Suprapubic skin (tissue), 4 donors: ENCODE results near the gene CRY2.

Experiments
- CTCF ChIP-seq, 2 donors: fragments of 200-600 bp in 1 of 2; fragments of 450-650 bp in 1 of 2; sonication (generic) in 1 of 2; IDR thresholded peaks; one replicate each; pipeline ENCODE4 v1.5.1; 2016 to 2019; ENCODE audit warnings: antibody characterized with exemption in 2 of 2, mild to moderate bottlenecking in 1 of 2, moderate library complexity in 1 of 2
- EP300 ChIP-seq: sonication (generic); formaldehyde crosslinking; IDR thresholded peaks from one replicate; pipeline ENCODE4 v1.6.1; 2017; ENCODE audit warnings: antibody characterized with exemption
- POLR2A ChIP-seq, 2 donors: fragments of 450-650 bp; IDR thresholded peaks; one replicate each; pipeline ENCODE4 v1.6.1; 2017; ENCODE audit warnings: antibody characterized with exemption in 2 of 2, mild to moderate bottlenecking in 2 of 2, moderate library complexity in 2 of 2
- POLR2AphosphoS5 ChIP-seq, 3 donors: sonication (generic); formaldehyde crosslinking; IDR thresholded peaks; one replicate each; pipeline ENCODE4 v1.6.1; 2017; ENCODE audit warnings: antibody characterized with exemption in 3 of 3

DNA sequence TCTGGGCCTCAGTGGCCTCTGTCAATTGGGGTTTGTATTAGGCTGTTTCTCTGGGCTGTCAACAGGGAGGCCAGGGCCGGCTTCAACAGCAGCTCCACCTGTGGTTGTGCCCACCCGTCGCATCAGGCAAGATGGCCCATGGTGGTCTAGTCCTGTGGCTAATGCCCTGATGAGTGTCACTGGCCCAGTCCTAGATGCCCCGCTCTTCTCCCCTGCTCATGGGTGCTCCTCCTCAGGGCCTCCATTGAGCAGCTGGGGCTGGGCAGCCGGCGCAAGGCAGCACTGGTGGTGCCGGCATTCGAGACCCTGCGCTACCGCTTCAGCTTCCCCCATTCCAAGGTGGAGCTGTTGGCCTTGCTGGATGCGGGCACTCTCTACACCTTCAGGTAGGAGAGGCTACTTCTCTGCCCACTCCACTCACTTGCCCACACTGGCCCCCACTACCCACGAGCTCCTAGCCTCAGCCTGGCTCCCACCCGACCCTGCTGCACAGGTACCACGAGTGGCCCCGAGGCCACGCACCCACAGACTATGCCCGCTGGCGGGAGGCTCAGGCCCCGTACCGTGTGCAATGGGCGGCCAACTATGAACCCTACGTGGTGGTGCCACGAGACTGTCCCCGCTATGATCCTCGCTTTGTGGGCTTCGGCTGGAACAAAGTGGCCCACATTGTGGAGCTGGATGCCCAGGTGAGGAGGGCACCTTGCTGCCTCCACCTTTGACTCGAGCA is 80.6 kb downstream of the CRY2 start:
- TF ChIP-seq POLR2A (IDR thresholded peaks at IDR 0.05), result no peak
- TF ChIP-seq CTCF (IDR thresholded peaks at IDR 0.05), result no peak
- no peak for TF ChIP-seq POLR2AphosphoS5 (IDR thresholded peaks at IDR 0.05)
- no peak for TF ChIP-seq EP300
